Activated naive CD4-positive, alpha-beta T cell treated with anti-CD3 and anti-CD28 coated beads, Interleukin-2, amount 50 U/mL, for 24 hours (primary cell): ENCODE results near the gene PACRG.

ENCODE experiments used
- H3K27ac Mint-ChIP-seq: one replicate; pipeline ENCODE4 v1.8.0; 2021; ENCODE audit warnings: mild to moderate bottlenecking, mixed read lengths
- H3K27me3 Mint-ChIP-seq: one replicate; pipeline ENCODE4 v1.8.0; 2021; ENCODE audit warnings: mixed read lengths
- H3K36me3 Mint-ChIP-seq: one replicate; pipeline ENCODE4 v1.8.0; 2021; ENCODE audit warnings: mixed read lengths
- H3K4me1 Mint-ChIP-seq: one replicate; pipeline ENCODE4 v1.8.0; 2021; ENCODE audit warnings: mixed read lengths
- H3K4me3 Mint-ChIP-seq: one replicate; pipeline ENCODE4 v1.8.0; 2021; ENCODE audit warnings: mild to moderate bottlenecking, mixed read lengths
- H3K9me3 Mint-ChIP-seq: one replicate; pipeline ENCODE4 v1.8.0; 2021; ENCODE audit warnings: mixed read lengths

The PACRG gene

GRCh38 chr6:163008626-163009025 lies 280.9 kb downstream of the PACRG start:
- Mint-ChIP-seq H3K4me3 (no peak overlapping the region), H3K27ac (no peak overlapping the region), H3K27me3 (no peaks in the 10 kb centered on the region), H3K4me1 (no peaks in the 10 kb centered on the region), H3K9me3 (peaks cover 7% of the 10 kb centered on the region), H3K36me3 (no peaks in the 10 kb centered on the region)

GRCh38 chr6:163010145-163010544 lies 282.4 kb downstream of the PACRG start:
- H3K27ac Mint-ChIP-seq, result no peak overlapping the region
- H3K27me3 Mint-ChIP-seq, result no peaks in the 10 kb centered on the region
- no peaks in the 10 kb centered on the region for H3K36me3 Mint-ChIP-seq
- no peak overlapping the region for H3K4me3 Mint-ChIP-seq
- H3K4me1 Mint-ChIP-seq, result no peaks in the 10 kb centered on the region
- peaks cover 11% of the 10 kb centered on the region for H3K9me3 Mint-ChIP-seq

- Mint-ChIP-seq H3K36me3 (no peaks in the 10 kb centered on the region), H3K4me1 (no peaks in the 10 kb centered on the region), H3K4me3 (no peak overlapping the region), H3K27me3 (no peaks in the 10 kb centered on the region), H3K27ac (no peak overlapping the region), H3K9me3 (peaks cover 6% of the 10 kb centered on the region)
Observed at GRCh38 chr6:163014736-163015135, 287.0 kb downstream of the PACRG start.

GRCh38 chr6:163017801-163018200 lies 290.0 kb downstream of the PACRG start:
- H3K27ac Mint-ChIP-seq, result no peak overlapping the region
- peaks cover 13% of the 10 kb centered on the region for H3K9me3 Mint-ChIP-seq
- no peaks in the 10 kb centered on the region for H3K36me3 Mint-ChIP-seq
- H3K27me3 Mint-ChIP-seq, result peaks cover 6% of the 10 kb centered on the region
- H3K4me1 Mint-ChIP-seq, result no peaks in the 10 kb centered on the region
- no peak overlapping the region for H3K4me3 Mint-ChIP-seq

GRCh38 chr6:163019926-163020325 lies 292.2 kb downstream of the PACRG start:
- H3K27ac Mint-ChIP-seq, result no peak overlapping the region
- peaks cover 6% of the 10 kb centered on the region for H3K27me3 Mint-ChIP-seq
- H3K36me3 Mint-ChIP-seq, result no peaks in the 10 kb centered on the region
- peaks cover 6% of the 10 kb centered on the region for H3K9me3 Mint-ChIP-seq
- no peak overlapping the region for H3K4me3 Mint-ChIP-seq
- H3K4me1 Mint-ChIP-seq, result no peaks in the 10 kb centered on the region

- Mint-ChIP-seq H3K9me3 (peaks cover 6% of the 10 kb centered on the region), H3K27me3 (peaks cover 6% of the 10 kb centered on the region), H3K36me3 (no peaks in the 10 kb centered on the region), H3K27ac (no peak overlapping the region), H3K4me1 (no peaks in the 10 kb centered on the region), H3K4me3 (no peak overlapping the region)
Observed at GRCh38 chr6:163021054-163021453, 293.3 kb downstream of the PACRG start.

GRCh38 chr6:163023700-163024099 lies 295.9 kb downstream of the PACRG start:
- H3K9me3 Mint-ChIP-seq, result peaks cover 6% of the 10 kb centered on the region
- H3K4me1 Mint-ChIP-seq, result no peaks in the 10 kb centered on the region

GRCh38 chr6:163026893-163027292 lies 299.1 kb downstream of the PACRG start:
- Mint-ChIP-seq H3K27ac (no peak overlapping the region), H3K4me3 (no peak overlapping the region), H3K4me1 (no peaks in the 10 kb centered on the region), H3K36me3 (no peaks in the 10 kb centered on the region), H3K9me3 (no peaks in the 10 kb centered on the region), H3K27me3 (no peaks in the 10 kb centered on the region)

More at GRCh38 chr6:163023700-163024099, 295.9 kb downstream of the PACRG start:
- Mint-ChIP-seq H3K27ac (no peak overlapping the region), H3K27me3 (peaks cover 6% of the 10 kb centered on the region), H3K36me3 (no peaks in the 10 kb centered on the region), H3K4me3 (no peak overlapping the region)

- Mint-ChIP-seq H3K27ac (no peak overlapping the region), H3K4me1 (no peaks in the 10 kb centered on the region), H3K4me3 (no peak overlapping the region), H3K9me3 (no peaks in the 10 kb centered on the region), H3K27me3 (no peaks in the 10 kb centered on the region), H3K36me3 (no peaks in the 10 kb centered on the region)
Observed at GRCh38 chr6:163030980-163031379, 303.2 kb downstream of the PACRG start.

- Mint-ChIP-seq H3K36me3 (no peaks in the 10 kb centered on the region), H3K4me1 (no peaks in the 10 kb centered on the region), H3K4me3 (no peak overlapping the region), H3K9me3 (no peaks in the 10 kb centered on the region), H3K27me3 (no peaks in the 10 kb centered on the region), H3K27ac (no peak overlapping the region)
Observed at GRCh38 chr6:163031931-163032330, 304.2 kb downstream of the PACRG start.

GRCh38 chr6:163036160-163036645 lies 308.4 kb downstream of the PACRG start:
- H3K4me3 Mint-ChIP-seq, result no peak overlapping the region
- peaks cover 7% of the 10 kb centered on the region for H3K9me3 Mint-ChIP-seq
- no peak overlapping the region for H3K27ac Mint-ChIP-seq
- no peaks in the 10 kb centered on the region for H3K4me1 Mint-ChIP-seq
- no peaks in the 10 kb centered on the region for H3K27me3 Mint-ChIP-seq
- H3K36me3 Mint-ChIP-seq, result no peaks in the 10 kb centered on the region

- H3K27ac Mint-ChIP-seq, result no peak overlapping the region
- H3K4me1 Mint-ChIP-seq, result no peaks in the 10 kb centered on the region
- peaks cover 11% of the 10 kb centered on the region for H3K9me3 Mint-ChIP-seq
- H3K27me3 Mint-ChIP-seq, result no peaks in the 10 kb centered on the region
- no peaks in the 10 kb centered on the region for H3K36me3 Mint-ChIP-seq
- H3K4me3 Mint-ChIP-seq, result no peak overlapping the region
Observed at GRCh38 chr6:163038317-163038716, 310.5 kb downstream of the PACRG start.

GRCh38 chr6:163048345-163048744 lies 320.6 kb downstream of the PACRG start:
- no peak overlapping the region for H3K4me3 Mint-ChIP-seq
- H3K4me1 Mint-ChIP-seq, result no peaks in the 10 kb centered on the region

GRCh38 chr6:163053667-163054344 lies 326.0 kb downstream of the PACRG start:
- Mint-ChIP-seq H3K36me3 (peaks cover 1% of the 10 kb centered on the region), H3K27ac (no peak overlapping the region), H3K27me3 (no peaks in the 10 kb centered on the region)

More at GRCh38 chr6:163048345-163048744, 320.6 kb downstream of the PACRG start:
- Mint-ChIP-seq H3K36me3 (no peaks in the 10 kb centered on the region), H3K27me3 (no peaks in the 10 kb centered on the region), H3K9me3 (peaks cover 4% of the 10 kb centered on the region), H3K27ac (no peak overlapping the region)

GRCh38 chr6:163054641-163055040 lies 326.9 kb downstream of the PACRG start:
- Mint-ChIP-seq H3K36me3 (peaks cover 1% of the 10 kb centered on the region), H3K4me3 (no peak overlapping the region), H3K27ac (no peak overlapping the region), H3K4me1 (no peaks in the 10 kb centered on the region), H3K27me3 (no peaks in the 10 kb centered on the region), H3K9me3 (peaks cover 6% of the 10 kb centered on the region)

More at GRCh38 chr6:163053667-163054344, 326.0 kb downstream of the PACRG start:
- H3K4me1 Mint-ChIP-seq, result no peaks in the 10 kb centered on the region
- H3K9me3 Mint-ChIP-seq, result peaks cover 6% of the 10 kb centered on the region
- H3K4me3 Mint-ChIP-seq, result no peak overlapping the region

GRCh38 chr6:163057260-163057659 lies 329.5 kb downstream of the PACRG start:
- H3K9me3 Mint-ChIP-seq, result peaks cover 6% of the 10 kb centered on the region
- peaks cover 1% of the 10 kb centered on the region for H3K36me3 Mint-ChIP-seq

GRCh38 chr6:163062790-163063189 lies 335.0 kb downstream of the PACRG start:
- Mint-ChIP-seq H3K36me3 (no peaks in the 10 kb centered on the region), H3K4me1 (no peaks in the 10 kb centered on the region), H3K27me3 (no peaks in the 10 kb centered on the region), H3K9me3 (no peaks in the 10 kb centered on the region), H3K4me3 (no peak overlapping the region), H3K27ac (no peak overlapping the region)

More at GRCh38 chr6:163057260-163057659, 329.5 kb downstream of the PACRG start:
- Mint-ChIP-seq H3K27me3 (no peaks in the 10 kb centered on the region), H3K4me1 (no peaks in the 10 kb centered on the region), H3K27ac (no peak overlapping the region), H3K4me3 (no peak overlapping the region)
